ENCODE measurements around the gene AKAP8. TPM values are rescaled to one million over a fixed set of nuclear protein-coding genes. Genes with fewer than 3 reads are reported as not detected.

AKAP8 gene
- total and polyA plus RNA-seq, 4 donors = 7.5 to 12.4 (median 9.8) TPM

GRCh38 chr19:15316498-15316897 is 63.1 kb downstream of the AKAP8 start:
- peak overlapping the region in 1 of 2 donors; percentile 16 for H3K27ac ChIP-seq (ENCODE audit: low read depth in 1 of 2, low read length in 2 of 2)
- H3K4me1 ChIP-seq (ENCODE audit: control insufficient read depth in 4 of 4, insufficient read depth in 4 of 4, low read length in 3 of 4) = peaks cover 6 to 60% (median 46%) of the 10 kb centered on the region in 4 donors
- 84% methylated on average over 2 of the region's 2 CpGs for WGBS
- no peak for TF ChIP-seq JUND (IDR thresholded peaks at IDR 0.05)
- no peaks in the 10 kb centered on the region for H3K27me3 ChIP-seq (ENCODE audit: control insufficient read depth in 4 of 4, insufficient read depth in 4 of 4, low read length in 3 of 4)
- no peaks in the 10 kb centered on the region for H3K36me3 ChIP-seq (ENCODE audit: control insufficient read depth in 4 of 4, insufficient read depth in 3 of 4, low read depth in 1 of 4, low read length in 3 of 4)
- no peak overlapping the region for H3K9ac ChIP-seq (ENCODE audit: low read depth in 1 of 2, low read length in 2 of 2)
- no peak overlapping the region for H3K4me3 ChIP-seq (ENCODE audit: low read depth in 1 of 3, low read length in 3 of 3)
- H3K9me3 ChIP-seq (ENCODE audit: control insufficient read depth in 4 of 4, low read length in 3 of 4) = no peaks in the 10 kb centered on the region
- no peak for DNase-seq (ENCODE audit: low spot score)

GRCh38 chr19:15315101-15315500 is 64.5 kb downstream of the AKAP8 start:
- Histone ChIP-seq H3K36me3 (ENCODE audit: control insufficient read depth in 4 of 4, insufficient read depth in 3 of 4, low read depth in 1 of 4, low read length in 3 of 4) (no peaks in the 10 kb centered on the region), H3K9ac (ENCODE audit: low read depth in 1 of 2, low read length in 2 of 2) (no peak overlapping the region), H3K27me3 (ENCODE audit: control insufficient read depth in 4 of 4, insufficient read depth in 4 of 4, low read length in 3 of 4) (no peaks in the 10 kb centered on the region), H3K4me3 (ENCODE audit: low read depth in 1 of 3, low read length in 3 of 3) (no peak overlapping the region), H3K4me1 (ENCODE audit: control insufficient read depth in 4 of 4, insufficient read depth in 4 of 4, low read length in 3 of 4) (peaks cover 4 to 51% (median 42%) of the 10 kb centered on the region in 4 donors), H3K9me3 (ENCODE audit: control insufficient read depth in 4 of 4, low read length in 3 of 4) (no peaks in the 10 kb centered on the region), H3K27ac (ENCODE audit: low read depth in 1 of 2, low read length in 2 of 2) (no peak overlapping the region)
- no peak for DNase-seq (ENCODE audit: low spot score)
- TF ChIP-seq MAX (IDR thresholded peaks at IDR 0.05) (no peak), YY1 (IDR thresholded peaks at IDR 0.05) (no peak), EGR1 (IDR thresholded peaks at IDR 0.05; ENCODE audit: low read depth in 2 of 2) (no peak), NR2F2 (IDR thresholded peaks at IDR 0.05) (no peak), SP1 (IDR thresholded peaks at IDR 0.05) (no peak), ZBTB33 (IDR thresholded peaks at IDR 0.05) (no peak), TAF1 (conservative IDR thresholded peaks at IDR 0.05) (no peak), HNF4G (IDR thresholded peaks at IDR 0.05) (no peak), FOXA1 (IDR thresholded peaks at IDR 0.05) (no peak), HNF4A (conservative IDR thresholded peaks at IDR 0.05) (no peak), REST (IDR thresholded peaks at IDR 0.05) (no peak), FOXA2 (IDR thresholded peaks at IDR 0.05) (no peak), RXRA (IDR thresholded peaks at IDR 0.05) (no peak), ATF3 (IDR thresholded peaks at IDR 0.05) (no peak), CTCF (IDR thresholded peaks at IDR 0.05; ENCODE audit: low read depth, low read length, missing input control) (no peak), GABPA (IDR thresholded peaks at IDR 0.05 in 1 of 2, conservative IDR thresholded peaks at IDR 0.05 in 1 of 2) (no peak), JUND (IDR thresholded peaks at IDR 0.05) (no peak)
- 82% methylated on average over 6 of the region's 6 CpGs for WGBS

All from liver (tissue), 9 donors.